Caco-2 (cell line): ENCODE results near the gene SLC5A11. TPM values are rescaled to one million over a fixed set of nuclear protein-coding genes. Genes with fewer than 3 reads are reported as not detected.

Source experiments
- BruUV-seq: library from RNA; stranded (reverse); fragments of 400-500 nt; replicated peaks from 2 replicates; lab custom pipeline; 2021; lab: Mats Ljungman, UMichigan
- CTCF ChIA-PET: fragments of 300-600 bp; sonication (Branson Sonifier 250); formaldehyde crosslinking; loops from one replicate; lab custom pipeline; 2022; ENCODE audit warnings: antibody characterized with exemption; lab: Charles Lee
- POLR2A ChIA-PET: fragments of 300-600 bp; sonication (Branson Sonifier 250); formaldehyde crosslinking; loops from one replicate; lab custom pipeline; 2022; ENCODE audit warnings: antibody characterized with exemption; lab: Charles Lee
- DNase-seq, 2 experiments: peaks; one replicate each; pipeline versions ENCODE4 v3.0.0 to v3.0.0-alpha.2; 2020 to 2022
- H3K27me3 ChIP-seq: replicated peaks from 2 replicates; pipeline ENCODE4 v1.6.0; 2011; ENCODE audit warnings: low read length; ENCODE audit not compliant: control insufficient read depth, insufficient read depth
- H3K36me3 ChIP-seq: 2 replicates; pipeline ENCODE4 v1.5.1; 2011; ENCODE audit warnings: low read length; ENCODE audit not compliant: control insufficient read depth, insufficient read depth
- H3K4me1 ChIP-seq: fragments of 250-450 bp; sonication (Bioruptor Pico); 2 replicates; pipeline ENCODE4 v1.5.1; 2020; ENCODE audit warnings: mild to moderate bottlenecking
- H3K4me3 ChIP-seq: 2 replicates; pipeline ENCODE4 v1.5.1; 2011; ENCODE audit warnings: low read depth, mild to moderate bottlenecking, control low read depth, low read length
- H3K9me3 ChIP-seq: fragments of 250-450 bp; sonication (Bioruptor Pico); 2 replicates; pipeline ENCODE4 v1.5.1; 2020; ENCODE audit warnings: mild to moderate bottlenecking, moderate library complexity
- H3K27ac Mint-ChIP-seq: one replicate; pipeline ENCODE4 v1.8.0; 2022; ENCODE audit warnings: mixed read lengths; ENCODE audit not compliant: unreplicated experiment
- H3K27me3 Mint-ChIP-seq: one replicate; pipeline ENCODE4 v1.8.0; 2022; ENCODE audit warnings: mixed read lengths; ENCODE audit not compliant: insufficient read depth, unreplicated experiment
- H3K36me3 Mint-ChIP-seq: one replicate; pipeline ENCODE4 v1.8.0; 2022; ENCODE audit warnings: mild to moderate bottlenecking, mixed read lengths; ENCODE audit not compliant: insufficient read depth, unreplicated experiment
- H3K4me1 Mint-ChIP-seq: one replicate; pipeline ENCODE4 v1.8.0; 2022; ENCODE audit warnings: low read depth, mixed read lengths; ENCODE audit not compliant: unreplicated experiment
- H3K4me3 Mint-ChIP-seq: one replicate; pipeline ENCODE4 v1.8.0; 2022; ENCODE audit warnings: mild to moderate bottlenecking, moderate library complexity, mixed read lengths; ENCODE audit not compliant: unreplicated experiment
- H3K9me3 Mint-ChIP-seq: one replicate; pipeline ENCODE4 v1.8.0; 2022; ENCODE audit warnings: mixed read lengths; ENCODE audit not compliant: unreplicated experiment
- intact Hi-C: fragments of 100-400 bp; cut with micrococcal nuclease; formaldehyde crosslinking; loops from one replicate; pipeline ENCODE4 v1.10.0; 2022; ENCODE audit not compliant: unreplicated experiment
- total RNA-seq: library from RNA; stranded (reverse); gene quantifications from 2 replicates; pipeline ENCODE4 v1.2.3, GENCODE V29; 2022
- TF ChIP-seq, protein P1 (sequence below), 2 experiments: fragments of 200-600 bp in 1 of 2; IDR thresholded peaks; 1 replicate in 1 of 2; 2 replicates in 1 of 2; pipeline versions ENCODE4 v1.5.1 to v1.8.0; 2011 to 2022; ENCODE audit warnings: antibody characterized with exemption in 1 of 2, control low read depth in 1 of 2, inconsistent platforms in 1 of 2, low read depth in 1 of 2, low read length in 1 of 2, mild to moderate bottlenecking in 1 of 2, moderate library complexity in 1 of 2; ENCODE audit not compliant: insufficient read depth in 1 of 2, severe bottlenecking in 1 of 2, unreplicated experiment in 1 of 2

The SLC5A11 gene
- total RNA-seq, 1 experiment from 2014 or later, result 0.95 TPM

GRCh38 chr16:24936151-24936550, 90.4 kb downstream of the SLC5A11 start:
- Mint-ChIP-seq H3K4me1 (no peaks in the 10 kb centered on the region), H3K4me3 (no peak overlapping the region), H3K27me3 (no peaks in the 10 kb centered on the region), H3K36me3 (peaks cover 87% of the 10 kb centered on the region), H3K27ac (no peak overlapping the region), H3K9me3 (no peaks in the 10 kb centered on the region)
- H3K36me3 ChIP-seq, result no peaks in the 10 kb centered on the region
- DNase-seq, result no peak
- no peaks in the 10 kb centered on the region for H3K27me3 ChIP-seq
- H3K9me3 ChIP-seq, result no peaks in the 10 kb centered on the region
- TF ChIP-seq, protein P1, sequence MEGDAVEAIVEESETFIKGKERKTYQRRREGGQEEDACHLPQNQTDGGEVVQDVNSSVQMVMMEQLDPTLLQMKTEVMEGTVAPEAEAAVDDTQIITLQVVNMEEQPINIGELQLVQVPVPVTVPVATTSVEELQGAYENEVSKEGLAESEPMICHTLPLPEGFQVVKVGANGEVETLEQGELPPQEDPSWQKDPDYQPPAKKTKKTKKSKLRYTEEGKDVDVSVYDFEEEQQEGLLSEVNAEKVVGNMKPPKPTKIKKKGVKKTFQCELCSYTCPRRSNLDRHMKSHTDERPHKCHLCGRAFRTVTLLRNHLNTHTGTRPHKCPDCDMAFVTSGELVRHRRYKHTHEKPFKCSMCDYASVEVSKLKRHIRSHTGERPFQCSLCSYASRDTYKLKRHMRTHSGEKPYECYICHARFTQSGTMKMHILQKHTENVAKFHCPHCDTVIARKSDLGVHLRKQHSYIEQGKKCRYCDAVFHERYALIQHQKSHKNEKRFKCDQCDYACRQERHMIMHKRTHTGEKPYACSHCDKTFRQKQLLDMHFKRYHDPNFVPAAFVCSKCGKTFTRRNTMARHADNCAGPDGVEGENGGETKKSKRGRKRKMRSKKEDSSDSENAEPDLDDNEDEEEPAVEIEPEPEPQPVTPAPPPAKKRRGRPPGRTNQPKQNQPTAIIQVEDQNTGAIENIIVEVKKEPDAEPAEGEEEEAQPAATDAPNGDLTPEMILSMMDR (IDR thresholded peaks at IDR 0.05; ENCODE audit: insufficient read depth in 1 of 2, low read depth in 1 of 2, low read length in 1 of 2, severe bottlenecking in 1 of 2, unreplicated experiment in 1 of 2), result no peak
- BruUV-seq, result no TSS peak
- ChIA-PET POLR2A (no interaction called here), CTCF (no interaction called here)
- no peak overlapping the region for H3K4me3 ChIP-seq
- intact Hi-C loops, result no loop called here
- H3K4me1 ChIP-seq, result no peaks in the 10 kb centered on the region

DNA sequence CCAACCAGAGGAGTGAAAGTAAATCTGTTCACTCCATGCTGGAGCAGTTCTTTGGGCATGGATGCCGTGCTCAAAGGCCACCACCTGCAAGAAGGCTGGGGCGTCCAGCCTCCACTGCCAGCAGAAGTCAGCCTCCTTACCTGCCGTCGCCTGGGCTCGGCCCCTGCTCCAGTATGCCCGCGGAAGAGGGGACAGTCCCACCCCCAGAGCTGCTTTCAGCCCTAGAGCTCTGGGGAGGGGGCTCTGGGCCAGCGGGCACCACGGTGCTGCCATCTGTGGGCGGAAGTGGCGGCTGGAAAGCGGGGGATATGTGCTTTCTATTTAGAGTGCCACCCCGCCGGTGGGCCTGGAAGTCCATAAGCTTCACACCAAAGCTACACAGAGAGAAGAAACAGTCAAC, 93.5 kb downstream of the SLC5A11 start:
- Histone ChIP-seq H3K36me3 (0 out of 2 replicates have a peak, but pooled peaks cover 2% of the 10 kb centered on the region), H3K9me3 (no peaks in the 10 kb centered on the region), H3K27me3 (no peaks in the 10 kb centered on the region), H3K4me3 (no peak overlapping the region), H3K4me1 (no peaks in the 10 kb centered on the region)
- Mint-ChIP-seq H3K27me3 (no peaks in the 10 kb centered on the region), H3K4me3 (no peak overlapping the region), H3K9me3 (no peaks in the 10 kb centered on the region), H3K4me1 (no peaks in the 10 kb centered on the region), H3K27ac (no peak overlapping the region), H3K36me3 (peaks cover 90% of the 10 kb centered on the region)
- no TSS peak for BruUV-seq
- intact Hi-C loops, result no loop called here
- POLR2A ChIA-PET, result no interaction called here
- CTCF ChIA-PET, result no interaction called here
- no peak for DNase-seq
- TF ChIP-seq, protein P1 (IDR thresholded peaks at IDR 0.05; ENCODE audit: insufficient read depth in 1 of 2, low read depth in 1 of 2, low read length in 1 of 2, severe bottlenecking in 1 of 2, unreplicated experiment in 1 of 2), result no peak

DNA sequence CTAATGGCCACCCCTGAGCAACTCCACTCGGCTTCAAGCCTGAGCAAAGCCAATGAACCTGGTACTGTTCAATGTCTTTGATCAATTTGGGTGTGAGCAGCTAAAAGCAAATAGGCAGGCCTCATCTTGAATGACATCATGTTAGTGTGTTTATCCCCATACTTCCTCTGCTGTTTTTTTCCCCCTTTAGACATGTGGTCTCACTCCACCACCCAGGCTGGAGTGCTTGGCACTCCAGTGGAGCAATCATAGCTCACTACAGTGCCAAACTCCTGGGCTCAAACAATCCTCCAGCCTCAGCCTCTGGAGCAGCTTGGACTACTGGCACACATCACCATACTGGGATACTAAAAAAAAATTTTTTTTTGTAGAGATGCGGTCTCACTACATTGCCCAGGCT, 94.0 kb downstream of the SLC5A11 start:
- no peaks in the 10 kb centered on the region for H3K27me3 Mint-ChIP-seq
- Histone ChIP-seq H3K36me3 (0 out of 2 replicates have a peak, but pooled peaks cover 2% of the 10 kb centered on the region), H3K27me3 (no peaks in the 10 kb centered on the region), H3K9me3 (no peaks in the 10 kb centered on the region), H3K4me1 (no peaks in the 10 kb centered on the region), H3K4me3 (no peak overlapping the region)
- DNase-seq, result no peak
- H3K27ac Mint-ChIP-seq, result no peak overlapping the region
- no peaks in the 10 kb centered on the region for H3K4me1 Mint-ChIP-seq
- ChIA-PET POLR2A (no interaction called here), CTCF (no interaction called here)
- TF ChIP-seq, protein P1 (IDR thresholded peaks at IDR 0.05; ENCODE audit: insufficient read depth in 1 of 2, low read depth in 1 of 2, low read length in 1 of 2, severe bottlenecking in 1 of 2, unreplicated experiment in 1 of 2), result no peak
- no peaks in the 10 kb centered on the region for H3K9me3 Mint-ChIP-seq
- H3K4me3 Mint-ChIP-seq, result no peak overlapping the region
- BruUV-seq, result no TSS peak
- intact Hi-C loops, result no loop called here
- peaks cover 91% of the 10 kb centered on the region for H3K36me3 Mint-ChIP-seq
